SK-N-SH treated with all-trans-retinoic acid at 6 μM for 48 hours (cell line): ENCODE measurements around the gene CACNA2D3.

Experiments used
- ATAC-seq: fragments of 200-7000 bp; cut with Tn5 transposase; 3 replicates; pipeline ENCODE4 v1.9.1; 2020; ENCODE audit warnings: mild to moderate bottlenecking, moderate library complexity
- ARNTL ChIP-seq: fragments of 450-650 bp; formaldehyde crosslinking; IDR thresholded peaks from 2 replicates; pipeline ENCODE4 v1.5.0; 2020; ENCODE audit warnings: low read depth, mild to moderate bottlenecking, moderate library complexity, borderline replicate concordance
- BACH2 ChIP-seq: fragments of 250-450 bp; sonication (Bioruptor Pico); IDR thresholded peaks from 2 replicates; pipeline ENCODE4 v1.9.0; 2021; ENCODE audit warnings: mild to moderate bottlenecking, borderline replicate concordance
- ESRRG ChIP-seq: fragments of 250-450 bp; sonication (Bioruptor Pico); IDR thresholded peaks from 2 replicates; pipeline ENCODE4 v1.6.1; 2021; ENCODE audit warnings: mild to moderate bottlenecking
- GLIS3 ChIP-seq: fragments of 250-450 bp; sonication (Bioruptor Pico); IDR thresholded peaks from 2 replicates; pipeline ENCODE4 v1.5.0; 2020; ENCODE audit warnings: mild to moderate bottlenecking, moderate library complexity
- ISL1 ChIP-seq: fragments of 250-450 bp; sonication (Bioruptor Pico); IDR thresholded peaks from 2 replicates; pipeline ENCODE4 v2.1.2; 2022; ENCODE audit warnings: mild to moderate bottlenecking, moderate library complexity
- OSR1 ChIP-seq: fragments of 250-450 bp; sonication (Bioruptor Pico); IDR thresholded peaks from 2 replicates; pipeline ENCODE4 v1.8.0; 2022; ENCODE audit warnings: moderate library complexity, mild to moderate bottlenecking, inconsistent platforms
- PPARA ChIP-seq: fragments of 250-450 bp; sonication (Bioruptor Pico); IDR thresholded peaks from 2 replicates; pipeline ENCODE4 v1.5.0; 2020; ENCODE audit warnings: mild to moderate bottlenecking, borderline replicate concordance
- TCF4 ChIP-seq: fragments of 250-450 bp; sonication (Bioruptor Pico); IDR thresholded peaks from 2 replicates; pipeline ENCODE4 v1.8.0; 2021; ENCODE audit warnings: mild to moderate bottlenecking, moderate library complexity, borderline replicate concordance
- TOX ChIP-seq: fragments of 250-450 bp; sonication (Bioruptor Pico); IDR thresholded peaks from 2 replicates; pipeline ENCODE4 v1.8.0; 2021; ENCODE audit warnings: mild to moderate bottlenecking, moderate library complexity, borderline replicate concordance
- ZFP3 ChIP-seq: fragments of 250-450 bp; sonication (Bioruptor Pico); IDR thresholded peaks from 2 replicates; pipeline ENCODE4 v1.5.0; 2020; ENCODE audit warnings: mild to moderate bottlenecking, moderate library complexity
- ZNF70 ChIP-seq: fragments of 450-650 bp; formaldehyde crosslinking; IDR thresholded peaks from 2 replicates; pipeline ENCODE4 v1.5.0; 2020; ENCODE audit warnings: mild to moderate bottlenecking, moderate library complexity
- ZNF8 ChIP-seq: fragments of 450-650 bp; formaldehyde crosslinking; IDR thresholded peaks from 2 replicates; pipeline ENCODE4 v1.5.0; 2020; ENCODE audit warnings: mild to moderate bottlenecking, moderate library complexity
- TF ChIP-seq, protein P1 (sequence below): fragments of 250-450 bp; sonication (Bioruptor Pico); IDR thresholded peaks from 2 replicates; pipeline ENCODE4 v1.8.0; 2021; ENCODE audit warnings: low read depth, mild to moderate bottlenecking, moderate library complexity, borderline replicate concordance
- TF ChIP-seq, protein P2 (sequence below): fragments of 250-450 bp; sonication (Bioruptor Pico); IDR thresholded peaks from 2 replicates; pipeline ENCODE4 v1.5.1; 2020; ENCODE audit warnings: low read depth, mild to moderate bottlenecking, moderate library complexity
- TF ChIP-seq, protein P3 (sequence below): fragments of 250-450 bp; sonication (Bioruptor Pico); IDR thresholded peaks from 2 replicates; pipeline ENCODE4 v1.5.0; 2020; ENCODE audit warnings: mild to moderate bottlenecking, moderate library complexity
- TF ChIP-seq, protein P4 (sequence below): fragments of 250-450 bp; sonication (Bioruptor Pico); IDR thresholded peaks from 2 replicates; pipeline ENCODE4 v1.5.1; 2021; ENCODE audit warnings: mild to moderate bottlenecking, moderate library complexity
- TF ChIP-seq, protein P5 (sequence below): fragments of 250-450 bp; sonication (Bioruptor Pico); IDR thresholded peaks from 2 replicates; pipeline ENCODE4 v1.8.0; 2020; ENCODE audit warnings: mild to moderate bottlenecking, moderate library complexity, borderline replicate concordance

CACNA2D3 gene

DNA sequence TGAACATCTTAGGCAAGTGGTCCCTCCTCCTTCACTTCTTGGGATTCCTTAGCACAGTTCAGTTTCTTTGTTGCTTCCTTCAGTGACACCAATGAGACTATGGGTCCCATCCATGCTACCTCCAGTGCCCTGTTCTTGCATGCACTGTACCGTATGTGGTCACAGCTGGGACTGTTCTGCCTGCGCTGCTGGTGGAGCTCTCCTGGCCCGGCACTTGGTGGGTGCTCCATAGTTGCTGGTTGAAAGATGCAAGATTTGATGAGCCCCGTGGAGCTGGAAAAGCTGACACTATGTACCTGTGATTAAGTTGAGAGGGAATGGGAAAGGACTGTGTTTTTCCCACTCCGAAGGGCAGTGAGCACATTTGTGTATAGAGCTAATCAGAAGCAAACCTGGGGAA, 407.7 kb downstream of the CACNA2D3 start (continued):
- TF ChIP-seq GLIS3 = no peak
- TF ChIP-seq TCF4 = no peak

DNA sequence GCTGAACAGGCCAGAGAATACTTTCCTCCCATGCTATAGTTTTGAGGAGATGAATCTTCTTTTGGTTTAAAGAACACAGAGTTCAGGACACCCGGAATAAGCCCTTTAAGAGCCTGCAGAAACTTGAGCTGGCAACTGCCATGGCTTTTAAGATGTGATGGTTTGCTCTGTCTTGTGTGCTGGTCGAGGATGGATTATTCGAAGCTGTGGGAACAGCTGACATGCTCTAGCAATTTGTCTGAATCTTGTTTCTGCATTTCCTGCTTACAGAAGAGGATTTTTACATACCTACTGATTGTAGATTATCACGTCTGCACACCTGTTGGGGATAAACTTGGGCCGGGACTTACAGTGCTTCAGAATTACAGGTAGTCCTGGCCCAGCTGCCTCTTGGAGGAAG, 408.6 kb downstream of the CACNA2D3 start:
- TF ChIP-seq, protein P1, sequence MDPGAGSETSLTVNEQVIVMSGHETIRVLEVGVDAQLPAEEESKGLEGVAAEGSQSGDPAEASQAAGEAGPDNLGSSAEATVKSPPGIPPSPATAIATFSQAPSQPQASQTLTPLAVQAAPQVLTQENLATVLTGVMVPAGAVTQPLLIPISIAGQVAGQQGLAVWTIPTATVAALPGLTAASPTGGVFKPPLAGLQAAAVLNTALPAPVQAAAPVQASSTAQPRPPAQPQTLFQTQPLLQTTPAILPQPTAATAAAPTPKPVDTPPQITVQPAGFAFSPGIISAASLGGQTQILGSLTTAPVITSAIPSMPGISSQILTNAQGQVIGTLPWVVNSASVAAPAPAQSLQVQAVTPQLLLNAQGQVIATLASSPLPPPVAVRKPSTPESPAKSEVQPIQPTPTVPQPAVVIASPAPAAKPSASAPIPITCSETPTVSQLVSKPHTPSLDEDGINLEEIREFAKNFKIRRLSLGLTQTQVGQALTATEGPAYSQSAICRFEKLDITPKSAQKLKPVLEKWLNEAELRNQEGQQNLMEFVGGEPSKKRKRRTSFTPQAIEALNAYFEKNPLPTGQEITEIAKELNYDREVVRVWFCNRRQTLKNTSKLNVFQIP (CRISPR knock-in tag) = no peak

DNA sequence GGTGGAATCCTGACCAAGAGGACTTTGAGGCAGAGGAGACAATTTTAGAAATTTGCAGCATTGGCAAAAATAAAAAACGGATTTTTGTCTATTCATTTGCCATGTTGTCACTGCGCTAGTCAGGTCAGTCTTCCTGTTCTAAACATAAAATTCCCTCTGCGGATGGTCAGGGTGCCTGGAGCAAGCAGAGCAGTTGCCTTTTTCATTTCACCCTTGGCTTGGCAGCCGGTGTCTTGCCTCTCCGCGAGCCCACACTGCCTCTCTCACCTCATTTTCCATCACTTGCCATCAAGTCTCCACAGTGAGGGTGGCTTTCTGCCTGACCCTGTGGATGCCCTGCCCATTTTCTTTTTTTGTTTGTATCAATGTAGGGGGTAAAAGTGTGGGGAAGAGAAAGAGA, 409.4 kb downstream of the CACNA2D3 start:
- ATAC-seq = no peak
- TF ChIP-seq, protein P2, sequence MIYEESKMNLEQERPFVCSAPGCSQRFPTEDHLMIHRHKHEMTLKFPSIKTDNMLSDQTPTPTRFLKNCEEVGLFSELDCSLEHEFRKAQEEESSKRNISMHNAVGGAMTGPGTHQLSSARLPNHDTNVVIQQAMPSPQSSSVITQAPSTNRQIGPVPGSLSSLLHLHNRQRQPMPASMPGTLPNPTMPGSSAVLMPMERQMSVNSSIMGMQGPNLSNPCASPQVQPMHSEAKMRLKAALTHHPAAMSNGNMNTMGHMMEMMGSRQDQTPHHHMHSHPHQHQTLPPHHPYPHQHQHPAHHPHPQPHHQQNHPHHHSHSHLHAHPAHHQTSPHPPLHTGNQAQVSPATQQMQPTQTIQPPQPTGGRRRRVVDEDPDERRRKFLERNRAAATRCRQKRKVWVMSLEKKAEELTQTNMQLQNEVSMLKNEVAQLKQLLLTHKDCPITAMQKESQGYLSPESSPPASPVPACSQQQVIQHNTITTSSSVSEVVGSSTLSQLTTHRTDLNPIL (CRISPR knock-in tag) = no peak
- TF ChIP-seq ZFP3 (no peak), OSR1 (CRISPR knock-in tag) (no peak), ISL1 (CRISPR knock-in tag) (no peak), ZNF8 (CRISPR knock-in tag) (no peak), TOX (no peak), BACH2 (CRISPR knock-in tag) (no peak), PPARA (CRISPR knock-in tag) (no peak), GLIS3 (no peak)
- TF ChIP-seq, protein P3, sequence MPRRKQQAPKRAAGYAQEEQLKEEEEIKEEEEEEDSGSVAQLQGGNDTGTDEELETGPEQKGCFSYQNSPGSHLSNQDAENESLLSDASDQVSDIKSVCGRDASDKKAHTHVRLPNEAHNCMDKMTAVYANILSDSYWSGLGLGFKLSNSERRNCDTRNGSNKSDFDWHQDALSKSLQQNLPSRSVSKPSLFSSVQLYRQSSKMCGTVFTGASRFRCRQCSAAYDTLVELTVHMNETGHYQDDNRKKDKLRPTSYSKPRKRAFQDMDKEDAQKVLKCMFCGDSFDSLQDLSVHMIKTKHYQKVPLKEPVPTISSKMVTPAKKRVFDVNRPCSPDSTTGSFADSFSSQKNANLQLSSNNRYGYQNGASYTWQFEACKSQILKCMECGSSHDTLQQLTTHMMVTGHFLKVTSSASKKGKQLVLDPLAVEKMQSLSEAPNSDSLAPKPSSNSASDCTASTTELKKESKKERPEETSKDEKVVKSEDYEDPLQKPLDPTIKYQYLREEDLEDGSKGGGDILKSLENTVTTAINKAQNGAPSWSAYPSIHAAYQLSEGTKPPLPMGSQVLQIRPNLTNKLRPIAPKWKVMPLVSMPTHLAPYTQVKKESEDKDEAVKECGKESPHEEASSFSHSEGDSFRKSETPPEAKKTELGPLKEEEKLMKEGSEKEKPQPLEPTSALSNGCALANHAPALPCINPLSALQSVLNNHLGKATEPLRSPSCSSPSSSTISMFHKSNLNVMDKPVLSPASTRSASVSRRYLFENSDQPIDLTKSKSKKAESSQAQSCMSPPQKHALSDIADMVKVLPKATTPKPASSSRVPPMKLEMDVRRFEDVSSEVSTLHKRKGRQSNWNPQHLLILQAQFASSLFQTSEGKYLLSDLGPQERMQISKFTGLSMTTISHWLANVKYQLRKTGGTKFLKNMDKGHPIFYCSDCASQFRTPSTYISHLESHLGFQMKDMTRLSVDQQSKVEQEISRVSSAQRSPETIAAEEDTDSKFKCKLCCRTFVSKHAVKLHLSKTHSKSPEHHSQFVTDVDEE (CRISPR knock-in tag) = no peak

More for the DNA sequence above, 408.6 kb downstream of the CACNA2D3 start:
- ATAC-seq = no peak

DNA sequence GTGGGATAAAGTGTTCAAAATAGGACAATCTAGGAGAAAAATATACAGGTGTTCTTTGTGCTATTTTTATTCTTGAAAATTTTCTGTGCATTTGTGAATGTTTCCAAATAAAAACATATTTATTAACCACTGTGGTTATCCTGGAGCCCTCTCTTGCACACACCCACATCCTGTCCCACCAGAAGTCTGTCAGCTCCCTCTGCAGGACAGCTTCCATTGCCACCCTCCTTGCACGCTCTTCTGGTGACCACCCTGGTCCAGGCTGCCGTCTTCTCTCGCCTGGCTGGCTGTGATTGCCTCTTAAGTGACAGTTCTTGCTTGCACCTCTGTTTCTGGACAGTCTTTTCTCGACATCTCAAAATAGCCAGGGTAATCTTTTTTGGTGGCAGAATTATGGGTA, 411.5 kb downstream of the CACNA2D3 start:
- ATAC-seq = no peak
- TF ChIP-seq TOX (no peak), ZNF70 (CRISPR knock-in tag) (no peak), ZFP3 (no peak), TCF4 (no peak), OSR1 (CRISPR knock-in tag) (no peak), BACH2 (CRISPR knock-in tag) (no peak), ESRRG (CRISPR knock-in tag) (no peak), ARNTL (CRISPR knock-in tag) (no peak)
- TF ChIP-seq, protein P2 (CRISPR knock-in tag) = no peak
- TF ChIP-seq, protein P4, sequence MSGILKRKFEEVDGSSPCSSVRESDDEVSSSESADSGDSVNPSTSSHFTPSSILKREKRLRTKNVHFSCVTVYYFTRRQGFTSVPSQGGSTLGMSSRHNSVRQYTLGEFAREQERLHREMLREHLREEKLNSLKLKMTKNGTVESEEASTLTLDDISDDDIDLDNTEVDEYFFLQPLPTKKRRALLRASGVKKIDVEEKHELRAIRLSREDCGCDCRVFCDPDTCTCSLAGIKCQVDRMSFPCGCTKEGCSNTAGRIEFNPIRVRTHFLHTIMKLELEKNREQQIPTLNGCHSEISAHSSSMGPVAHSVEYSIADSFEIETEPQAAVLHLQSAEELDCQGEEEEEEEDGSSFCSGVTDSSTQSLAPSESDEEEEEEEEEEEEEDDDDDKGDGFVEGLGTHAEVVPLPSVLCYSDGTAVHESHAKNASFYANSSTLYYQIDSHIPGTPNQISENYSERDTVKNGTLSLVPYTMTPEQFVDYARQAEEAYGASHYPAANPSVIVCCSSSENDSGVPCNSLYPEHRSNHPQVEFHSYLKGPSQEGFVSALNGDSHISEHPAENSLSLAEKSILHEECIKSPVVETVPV = no peak
- TF ChIP-seq, protein P5, sequence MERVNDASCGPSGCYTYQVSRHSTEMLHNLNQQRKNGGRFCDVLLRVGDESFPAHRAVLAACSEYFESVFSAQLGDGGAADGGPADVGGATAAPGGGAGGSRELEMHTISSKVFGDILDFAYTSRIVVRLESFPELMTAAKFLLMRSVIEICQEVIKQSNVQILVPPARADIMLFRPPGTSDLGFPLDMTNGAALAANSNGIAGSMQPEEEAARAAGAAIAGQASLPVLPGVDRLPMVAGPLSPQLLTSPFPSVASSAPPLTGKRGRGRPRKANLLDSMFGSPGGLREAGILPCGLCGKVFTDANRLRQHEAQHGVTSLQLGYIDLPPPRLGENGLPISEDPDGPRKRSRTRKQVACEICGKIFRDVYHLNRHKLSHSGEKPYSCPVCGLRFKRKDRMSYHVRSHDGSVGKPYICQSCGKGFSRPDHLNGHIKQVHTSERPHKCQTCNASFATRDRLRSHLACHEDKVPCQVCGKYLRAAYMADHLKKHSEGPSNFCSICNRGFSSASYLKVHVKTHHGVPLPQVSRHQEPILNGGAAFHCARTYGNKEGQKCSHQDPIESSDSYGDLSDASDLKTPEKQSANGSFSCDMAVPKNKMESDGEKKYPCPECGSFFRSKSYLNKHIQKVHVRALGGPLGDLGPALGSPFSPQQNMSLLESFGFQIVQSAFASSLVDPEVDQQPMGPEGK (CRISPR knock-in tag) = no peak
- TF ChIP-seq, protein P1 (CRISPR knock-in tag) = no peak
